ENCODE measurements around the gene ARHGAP44.
"Not testable (repeated sequence)": the region's sequence is repeated elsewhere in the genome, so short reads cannot be mapped to it uniquely, and the experiment has no call there.

Gene ARHGAP44

GRCh38 chr17:12959441-12959840, 170.1 kb downstream of the ARHGAP44 start:
- DNase-seq (ENCODE audit: low read depth, low spot score), result no peak

- DNase-seq (ENCODE audit: low read depth, low spot score), result no peak
These were observed 172.4 kb downstream of the ARHGAP44 start for GRCh38 chr17:12961655-12962054.

- DNase-seq (ENCODE audit: low read depth, low spot score), result no peak
These were observed 174.2 kb downstream of the ARHGAP44 start for GRCh38 chr17:12963505-12963904.

GRCh38 chr17:12964162-12964561, 174.9 kb downstream of the ARHGAP44 start:
- DNase-seq (ENCODE audit: low read depth, low spot score), result no peak

- DNase-seq (ENCODE audit: low read depth, low spot score), result no peak
These were observed 175.5 kb downstream of the ARHGAP44 start for GRCh38 chr17:12964840-12965239.

GRCh38 chr17:12965988-12966387, 176.7 kb downstream of the ARHGAP44 start:
- no peak for DNase-seq (ENCODE audit: low read depth, low spot score)

GRCh38 chr17:12966413-12966812, 177.1 kb downstream of the ARHGAP44 start:
- DNase-seq (ENCODE audit: low read depth, low spot score), result no peak

GRCh38 chr17:12967962-12968361, 178.7 kb downstream of the ARHGAP44 start:
- DNase-seq (ENCODE audit: low read depth, low spot score), result no peak

- no peak for DNase-seq (ENCODE audit: low read depth, low spot score)
These were observed 184.3 kb downstream of the ARHGAP44 start for GRCh38 chr17:12973496-12974004.

GRCh38 chr17:12974005-12974531, 184.8 kb downstream of the ARHGAP44 start:
- DNase-seq (ENCODE audit: low read depth, low spot score), result no peak

GRCh38 chr17:12977008-12977751, 187.9 kb downstream of the ARHGAP44 start:
- no peak for DNase-seq (ENCODE audit: low read depth, low spot score)

- DNase-seq (ENCODE audit: low read depth, low spot score), result not testable (repeated sequence)
These were observed 189.5 kb downstream of the ARHGAP44 start for GRCh38 chr17:12978787-12979186.

GRCh38 chr17:12979246-12979645, 189.9 kb downstream of the ARHGAP44 start:
- DNase-seq (ENCODE audit: low read depth, low spot score), result no peak

- DNase-seq (ENCODE audit: low read depth, low spot score), result no peak
These were observed 190.7 kb downstream of the ARHGAP44 start for GRCh38 chr17:12979826-12980500.

GRCh38 chr17:12982224-12982623, 192.9 kb downstream of the ARHGAP44 start:
- no peak for DNase-seq (ENCODE audit: low read depth, low spot score)

GRCh38 chr17:12983991-12984884, 194.9 kb downstream of the ARHGAP44 start:
- DNase-seq (ENCODE audit: low read depth, low spot score), result no peak

GRCh38 chr17:12985431-12986293, 196.4 kb downstream of the ARHGAP44 start:
- no peak for DNase-seq (ENCODE audit: low read depth, low spot score)

- no peak for DNase-seq (ENCODE audit: low read depth, low spot score)
These were observed 197.8 kb downstream of the ARHGAP44 start for GRCh38 chr17:12987120-12987519.

- DNase-seq (ENCODE audit: low read depth, low spot score), result no peak
These were observed 200.9 kb downstream of the ARHGAP44 start for GRCh38 chr17:12990041-12990808.

GRCh38 chr17:12990926-12991325, 201.6 kb downstream of the ARHGAP44 start:
- no peak for DNase-seq (ENCODE audit: low read depth, low spot score)
